NCI-H510A treated with DMSO at 0.1 percent for 48 hours (cell line): ENCODE data around the gene CIB1.
"Not testable (repeated sequence)": the region's sequence is repeated elsewhere in the genome, so short reads cannot be mapped to it uniquely, and the experiment has no call there.

Source experiments
- DNase-seq: peaks from one replicate; lab custom pipeline; 2025; lab: John Stamatoyannopoulos, UW

The CIB1 gene

GRCh38 chr15:90233387-90234095 is at the start of gene CIB1:
CIB1 (minus strand) TSS chr15:90233941; CDS start chr15:90233885, 56 bp downstream.
- peak; percentile 68 for DNase-seq

- DNase-seq = peak; percentile 9
Measured at GRCh38 chr15:90281637-90282036, 47.9 kb upstream of the CIB1 start.

GRCh38 chr15:90280743-90281142 is 47.0 kb upstream of the CIB1 start:
- not testable (repeated sequence) for DNase-seq

- DNase-seq = not testable (repeated sequence)
Measured at GRCh38 chr15:90278467-90278866, 44.7 kb upstream of the CIB1 start.

- DNase-seq = no peak
Measured at GRCh38 chr15:90271459-90272166, 37.9 kb upstream of the CIB1 start.

- no peak for DNase-seq
Measured at GRCh38 chr15:90270502-90271150, 36.9 kb upstream of the CIB1 start.

GRCh38 chr15:90268415-90268814 is 34.7 kb upstream of the CIB1 start:
- DNase-seq = peak; percentile 51

- DNase-seq = no peak
Measured at GRCh38 chr15:90266485-90266884, 32.7 kb upstream of the CIB1 start.

GRCh38 chr15:90266061-90266431 is 32.3 kb upstream of the CIB1 start:
- peak; percentile 35 for DNase-seq

GRCh38 chr15:90265271-90266060 is 31.7 kb upstream of the CIB1 start, which contains the start of gene NGRN:
NGRN (plus strand) TSS chr15:90265672; CDS start chr15:90265713, 41 bp downstream.
- peak; percentile 62 for DNase-seq

- no peak for DNase-seq
Measured at GRCh38 chr15:90264671-90265070, 30.9 kb upstream of the CIB1 start.

GRCh38 chr15:90262426-90262825 is 28.7 kb upstream of the CIB1 start:
- DNase-seq = no peak

GRCh38 chr15:90261811-90262210 is 28.1 kb upstream of the CIB1 start:
- no peak for DNase-seq

- not testable (repeated sequence) for DNase-seq
Measured at GRCh38 chr15:90260731-90261130, 27.0 kb upstream of the CIB1 start.

- no peak for DNase-seq
Measured at GRCh38 chr15:90259524-90259923, 25.8 kb upstream of the CIB1 start.

GRCh38 chr15:90257776-90258175 is 24.0 kb upstream of the CIB1 start:
- DNase-seq = no peak

GRCh38 chr15:90249203-90249863 is 15.6 kb upstream of the CIB1 start, which contains the start of gene TTLL13:
TTLL13 (plus strand) TSS chr15:90249556; CDS start chr15:90250631, 1,075 bp downstream.
- peak; percentile 53 for DNase-seq

- DNase-seq = no peak
Measured at GRCh38 chr15:90248789-90249202, 15.1 kb upstream of the CIB1 start.

GRCh38 chr15:90243943-90244639 is 10.3 kb upstream of the CIB1 start:
- no peak for DNase-seq

- no peak for DNase-seq
Measured at GRCh38 chr15:90241343-90242192, 7.8 kb upstream of the CIB1 start.
